Neural progenitor cell (in vitro differentiated cells): ENCODE data around the gene ADAMTS14.

Experiments
- EZH2 ChIP-seq: fragments of 200-600 bp; sonication (generic); IDR thresholded peaks from 2 replicates; pipeline ENCODE4 v1.6.1; 2017; ENCODE audit warnings: antibody characterized with exemption, mild to moderate bottlenecking, moderate library complexity
- EZH2phosphoT487 ChIP-seq: fragments of 200-600 bp; sonication (generic); IDR thresholded peaks from 2 replicates; pipeline ENCODE4 v1.6.1; 2017; ENCODE audit warnings: antibody characterized with exemption
- TF ChIP-seq, protein P1 (sequence below): fragments of 200-600 bp; sonication (generic); IDR thresholded peaks from 2 replicates; pipeline ENCODE4 v1.5.1; 2017; ENCODE audit warnings: antibody characterized with exemption, mild to moderate bottlenecking

DNA sequence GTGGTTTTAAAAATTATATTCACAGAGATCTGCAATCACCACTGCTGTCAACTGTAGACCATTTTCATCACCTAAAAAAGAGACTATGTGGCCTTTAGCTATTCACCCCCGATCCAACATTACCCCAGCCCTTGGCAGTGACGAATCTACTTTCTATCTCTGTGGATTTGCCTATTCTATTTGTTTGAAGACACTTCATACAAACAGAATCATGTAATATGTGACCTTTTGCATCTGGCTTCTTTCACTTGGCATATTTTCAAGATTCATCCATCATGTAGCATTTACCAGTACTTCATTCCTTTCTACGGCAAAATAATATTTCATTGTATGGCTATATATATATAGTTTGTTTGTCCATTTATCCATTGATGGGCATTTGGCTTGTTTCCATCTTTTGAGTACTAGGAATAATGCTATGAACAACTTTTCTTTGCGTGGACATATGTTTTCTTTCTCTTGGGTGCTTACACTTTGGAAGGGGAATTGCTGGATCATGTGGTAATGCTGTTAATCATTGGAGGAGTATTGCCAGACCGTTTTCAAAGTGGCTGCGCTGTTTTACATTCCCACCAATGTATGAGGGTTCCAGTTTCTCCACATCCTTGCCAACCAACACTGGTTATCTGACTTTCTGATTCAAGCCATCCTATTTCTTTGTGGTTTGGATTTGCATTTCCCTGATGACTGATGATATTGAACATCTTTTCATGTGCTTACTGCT is 22.3 kb downstream of the ADAMTS14 start:
- TF ChIP-seq, protein P1, sequence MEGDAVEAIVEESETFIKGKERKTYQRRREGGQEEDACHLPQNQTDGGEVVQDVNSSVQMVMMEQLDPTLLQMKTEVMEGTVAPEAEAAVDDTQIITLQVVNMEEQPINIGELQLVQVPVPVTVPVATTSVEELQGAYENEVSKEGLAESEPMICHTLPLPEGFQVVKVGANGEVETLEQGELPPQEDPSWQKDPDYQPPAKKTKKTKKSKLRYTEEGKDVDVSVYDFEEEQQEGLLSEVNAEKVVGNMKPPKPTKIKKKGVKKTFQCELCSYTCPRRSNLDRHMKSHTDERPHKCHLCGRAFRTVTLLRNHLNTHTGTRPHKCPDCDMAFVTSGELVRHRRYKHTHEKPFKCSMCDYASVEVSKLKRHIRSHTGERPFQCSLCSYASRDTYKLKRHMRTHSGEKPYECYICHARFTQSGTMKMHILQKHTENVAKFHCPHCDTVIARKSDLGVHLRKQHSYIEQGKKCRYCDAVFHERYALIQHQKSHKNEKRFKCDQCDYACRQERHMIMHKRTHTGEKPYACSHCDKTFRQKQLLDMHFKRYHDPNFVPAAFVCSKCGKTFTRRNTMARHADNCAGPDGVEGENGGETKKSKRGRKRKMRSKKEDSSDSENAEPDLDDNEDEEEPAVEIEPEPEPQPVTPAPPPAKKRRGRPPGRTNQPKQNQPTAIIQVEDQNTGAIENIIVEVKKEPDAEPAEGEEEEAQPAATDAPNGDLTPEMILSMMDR, result no peak
- TF ChIP-seq EZH2phosphoT487 (no peak), EZH2 (no peak)
